Skin epidermis (tissue), 12 donors: ENCODE data around the gene IL4.
"Not testable (repeated sequence)": the region's sequence is repeated elsewhere in the genome, so short reads cannot be mapped to it uniquely, and the experiment has no call there.

Experiments
- H3K27ac ChIP-seq, 21 experiments: fragments of 200-600 bp; sonication (generic) in 11 of 21; one replicate each; pipeline ENCODE4 v1.5.0; 2020; ENCODE audit warnings: mild to moderate bottlenecking in 3 of 21, inconsistent platforms in 2 of 21, moderate library complexity in 2 of 21
- H3K4me3 ChIP-seq, 7 experiments: fragments of 200-600 bp; sonication (generic) in 2 of 7; one replicate each; pipeline ENCODE4 v1.5.0; 2020; ENCODE audit warnings: inconsistent platforms in 2 of 7, mild to moderate bottlenecking in 2 of 7, moderate library complexity in 1 of 7

IL4 gene

DNA sequence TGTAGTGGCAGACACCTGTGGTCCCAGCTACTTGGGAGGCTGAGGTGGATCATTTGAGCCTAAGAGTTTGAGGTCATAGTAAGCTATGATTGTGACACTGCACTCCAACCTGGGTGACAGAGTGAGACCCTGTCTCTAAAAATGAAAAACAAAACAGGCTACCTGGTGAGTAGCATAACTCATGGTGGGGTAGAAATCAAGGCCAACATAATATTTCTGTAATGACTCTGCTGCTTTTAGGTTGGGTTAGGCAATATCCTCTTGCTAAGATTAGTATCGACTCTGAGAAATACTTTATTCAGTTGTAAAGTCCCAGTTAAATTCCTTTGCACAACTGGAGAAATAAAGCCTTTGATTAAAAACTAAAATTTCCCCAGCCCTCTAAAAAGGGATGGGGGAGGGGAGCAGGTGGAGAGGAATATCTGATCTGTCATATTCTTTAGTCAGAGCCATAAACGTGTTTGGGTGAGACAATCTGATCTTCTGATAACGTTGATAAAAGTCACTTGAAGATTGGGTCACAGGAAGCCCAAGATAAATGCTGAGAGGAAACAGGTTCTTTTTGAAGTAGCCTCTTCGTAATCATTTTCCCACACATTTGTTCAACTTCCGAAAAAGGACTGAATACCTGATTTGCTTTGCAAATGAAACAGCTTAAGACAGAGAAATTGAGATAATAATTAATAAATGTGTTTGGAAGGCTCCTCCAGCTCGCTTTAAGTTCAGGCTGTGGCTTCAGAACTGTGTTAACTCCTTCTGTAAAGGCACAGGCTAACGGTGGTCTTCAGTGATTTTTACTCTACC lies 14.9 kb downstream of the IL4 start:
- no peak overlapping the region for H3K27ac ChIP-seq
- H3K4me3 ChIP-seq: no peak overlapping the region

DNA sequence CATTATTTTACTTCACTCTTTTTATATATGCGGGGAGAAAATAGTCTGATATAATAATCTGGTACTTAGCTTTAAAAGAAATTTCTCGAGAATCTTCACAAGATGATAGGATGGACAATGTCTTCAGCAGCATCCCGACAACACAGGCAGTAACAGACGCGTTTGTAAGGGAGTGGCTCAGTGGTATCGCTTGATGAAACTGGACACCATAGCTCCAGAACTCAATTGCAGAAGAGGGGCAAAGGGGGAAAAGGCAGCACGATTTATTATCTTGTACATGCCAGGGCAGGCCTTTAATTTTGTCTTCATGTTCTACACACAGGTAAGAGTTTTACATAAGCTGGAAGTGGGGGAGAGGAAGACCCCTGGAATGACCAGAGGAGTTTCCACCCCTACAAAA lies 15.7 kb downstream of the IL4 start:
- no peak overlapping the region for H3K4me3 ChIP-seq
- H3K27ac ChIP-seq: no peak overlapping the region

DNA sequence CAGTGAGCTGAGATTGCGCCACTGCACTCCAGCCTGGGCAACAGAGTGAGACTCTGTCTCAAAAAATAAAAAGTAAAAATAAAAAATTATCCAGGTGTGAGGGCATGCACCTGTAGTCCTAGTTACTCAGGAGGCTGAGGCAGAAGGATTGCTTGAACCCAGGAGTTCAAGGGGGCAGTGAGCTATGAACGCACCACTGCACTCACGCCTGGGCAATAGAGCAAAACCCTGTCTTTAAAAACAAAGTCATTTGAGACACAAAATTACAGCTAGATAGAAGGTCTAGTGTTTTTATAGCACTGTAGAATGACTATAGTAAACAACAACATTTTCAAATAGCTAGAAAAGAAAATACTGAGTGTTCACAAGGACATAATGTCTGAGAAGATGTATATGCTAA lies 16.4 kb downstream of the IL4 start:
- H3K4me3 ChIP-seq: no peak overlapping the region
- no peak overlapping the region for H3K27ac ChIP-seq

DNA sequence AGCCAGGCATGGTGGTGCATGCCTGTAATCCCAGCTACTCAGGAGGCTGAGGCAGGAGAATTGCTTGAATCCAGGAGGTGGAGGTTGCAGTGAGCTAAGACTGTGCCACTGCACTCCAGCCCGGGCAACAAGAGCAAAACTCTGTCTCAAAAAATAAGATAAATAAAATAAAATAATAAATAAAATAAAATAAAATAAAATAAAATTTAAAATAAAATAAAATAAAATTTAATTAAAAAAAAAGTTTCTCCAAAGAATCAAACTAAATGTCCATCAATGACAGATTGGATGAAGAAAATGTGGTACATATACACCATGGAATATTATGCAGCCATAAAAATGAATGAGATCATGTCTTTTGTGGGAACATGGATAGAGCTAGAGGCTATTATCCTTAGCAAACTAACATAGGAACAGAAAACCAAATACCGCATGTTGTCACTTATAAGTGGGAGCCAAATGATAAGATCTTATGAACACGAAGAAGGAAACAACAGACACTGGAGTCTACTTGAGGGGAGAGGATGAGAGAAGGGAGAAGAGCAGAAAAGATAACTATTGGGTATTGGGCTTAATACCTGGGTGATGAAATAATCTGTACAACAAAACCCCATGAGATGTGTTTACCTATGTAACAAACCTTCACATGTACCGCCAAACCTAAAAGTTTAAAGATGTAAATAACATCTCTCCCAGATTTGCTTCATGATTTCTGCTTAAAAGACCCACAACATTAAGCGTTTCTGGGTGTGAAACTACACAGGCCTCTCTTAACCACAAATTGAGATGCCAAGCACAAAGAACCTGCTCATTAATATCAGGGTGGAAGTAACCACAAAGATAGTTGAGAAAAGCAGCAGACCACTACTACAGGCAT lies 18.2 kb downstream of the IL4 start:
- not testable (repeated sequence) for H3K27ac ChIP-seq, H3K4me3 ChIP-seq

DNA sequence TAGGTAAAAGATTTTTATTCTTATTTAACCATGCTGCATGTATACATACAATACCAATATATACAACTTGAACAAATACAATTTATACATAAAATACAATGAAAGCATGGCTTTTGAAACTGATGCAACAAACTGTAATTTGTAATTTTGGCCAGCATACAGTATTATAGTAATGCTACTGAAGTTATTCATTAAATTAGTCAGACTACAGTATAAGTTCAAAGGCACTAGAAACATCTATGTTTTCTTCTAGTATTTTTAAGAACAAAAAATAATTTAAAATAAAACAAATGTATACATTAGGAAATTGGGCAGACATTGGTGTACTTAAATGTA lies 18.8 kb downstream of the IL4 start:
- no peak overlapping the region for H3K4me3 ChIP-seq
- H3K27ac ChIP-seq: no peak overlapping the region

DNA sequence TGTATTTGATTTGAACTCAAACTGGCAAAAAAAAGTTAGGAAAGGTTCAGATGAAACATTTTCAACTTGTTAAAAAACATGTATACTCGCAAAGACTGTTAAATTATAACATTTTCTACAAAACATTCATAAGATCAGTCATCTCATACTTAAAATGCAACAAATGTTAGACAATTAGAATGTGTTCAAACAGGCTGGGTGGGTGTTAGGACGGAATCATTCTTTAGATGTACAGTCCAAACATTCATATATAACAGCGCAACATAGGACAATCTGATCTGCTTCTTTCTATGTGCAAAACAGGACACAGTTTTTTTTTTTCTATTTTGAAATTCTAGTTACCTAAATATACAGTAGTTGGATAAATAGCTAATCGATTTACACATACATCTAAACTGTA lies 22.2 kb downstream of the IL4 start:
- no peak overlapping the region for H3K4me3 ChIP-seq
- H3K27ac ChIP-seq: no peak overlapping the region

DNA sequence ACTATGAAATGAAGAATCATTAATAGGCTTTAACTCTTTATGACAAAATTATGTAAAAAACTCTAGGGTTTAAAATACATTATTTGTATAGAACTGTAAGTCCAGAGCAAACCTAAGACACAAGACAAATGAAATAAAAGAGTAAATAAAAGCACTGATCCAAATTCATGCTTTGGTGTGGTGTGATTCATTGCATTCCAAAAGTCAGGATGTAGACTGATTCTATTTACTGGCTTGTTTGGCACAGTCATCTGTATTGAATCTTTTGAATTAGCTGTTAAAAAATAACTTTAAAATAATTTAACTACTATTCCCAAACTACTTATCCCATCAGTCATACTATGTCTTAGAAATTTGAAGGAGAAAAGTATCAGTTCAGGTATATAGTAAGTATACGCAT lies 31.1 kb downstream of the IL4 start:
- Histone ChIP-seq H3K4me3 (no peak overlapping the region), H3K27ac (no peak overlapping the region)

DNA sequence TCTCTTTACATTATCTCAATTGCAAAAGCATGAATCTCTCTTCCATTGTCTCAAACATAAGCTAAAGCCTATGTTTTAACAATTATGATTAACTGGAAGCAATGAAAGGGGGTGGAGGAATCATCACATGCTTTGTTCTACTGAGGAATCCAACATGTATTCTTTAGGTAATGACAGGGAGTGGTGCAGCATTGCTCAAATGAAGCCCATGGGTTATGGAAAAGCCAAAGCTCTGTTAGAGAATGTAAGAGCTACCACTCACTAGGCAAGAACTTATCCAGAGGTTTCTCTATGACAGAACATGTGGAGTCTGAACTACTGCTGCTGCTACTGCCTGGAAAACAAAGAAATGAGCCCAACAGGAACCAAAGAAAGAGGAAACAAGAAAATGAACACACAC lies 34.9 kb downstream of the IL4 start:
- no peak overlapping the region for H3K27ac ChIP-seq
- no peak overlapping the region for H3K4me3 ChIP-seq

DNA sequence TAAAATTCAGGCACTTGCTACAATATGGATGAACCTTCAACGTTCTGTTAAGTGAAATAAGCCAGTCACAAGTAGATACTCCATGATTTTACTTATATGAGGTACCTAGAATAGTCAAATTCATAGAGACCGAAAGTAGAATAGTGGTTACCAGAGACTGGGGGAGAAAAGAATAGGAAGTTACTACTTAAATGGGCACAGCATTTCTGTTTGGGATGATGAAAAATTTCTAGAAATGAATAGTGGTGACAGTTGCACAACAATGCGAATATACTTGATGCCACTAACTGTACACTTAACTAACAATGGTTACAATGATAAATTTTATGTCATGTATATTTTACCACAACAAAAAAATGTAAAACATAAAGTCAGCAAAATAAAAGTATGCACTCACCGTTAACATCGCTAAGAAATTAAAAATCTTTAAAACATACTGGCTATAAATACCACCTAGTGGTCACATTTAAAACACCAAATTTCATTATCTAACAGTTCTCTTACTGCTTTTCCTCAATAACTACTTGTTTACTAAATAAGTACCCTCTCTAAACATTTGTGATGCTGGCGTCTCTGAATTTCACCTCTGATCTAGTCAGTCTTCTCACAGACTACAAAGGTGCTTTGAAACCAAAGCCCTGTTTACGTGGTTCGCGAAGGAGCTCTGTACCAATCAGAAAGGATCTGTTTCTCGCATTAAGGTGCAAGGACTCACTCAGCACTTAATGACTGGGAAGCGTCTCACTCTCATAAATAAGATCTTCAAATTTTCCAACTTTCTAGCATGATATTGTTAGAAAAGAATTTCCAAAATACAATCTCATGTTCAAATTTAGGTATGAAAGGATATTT lies 40.9 kb downstream of the IL4 start:
- Histone ChIP-seq H3K4me3 (no peak overlapping the region), H3K27ac (no peak overlapping the region)

DNA sequence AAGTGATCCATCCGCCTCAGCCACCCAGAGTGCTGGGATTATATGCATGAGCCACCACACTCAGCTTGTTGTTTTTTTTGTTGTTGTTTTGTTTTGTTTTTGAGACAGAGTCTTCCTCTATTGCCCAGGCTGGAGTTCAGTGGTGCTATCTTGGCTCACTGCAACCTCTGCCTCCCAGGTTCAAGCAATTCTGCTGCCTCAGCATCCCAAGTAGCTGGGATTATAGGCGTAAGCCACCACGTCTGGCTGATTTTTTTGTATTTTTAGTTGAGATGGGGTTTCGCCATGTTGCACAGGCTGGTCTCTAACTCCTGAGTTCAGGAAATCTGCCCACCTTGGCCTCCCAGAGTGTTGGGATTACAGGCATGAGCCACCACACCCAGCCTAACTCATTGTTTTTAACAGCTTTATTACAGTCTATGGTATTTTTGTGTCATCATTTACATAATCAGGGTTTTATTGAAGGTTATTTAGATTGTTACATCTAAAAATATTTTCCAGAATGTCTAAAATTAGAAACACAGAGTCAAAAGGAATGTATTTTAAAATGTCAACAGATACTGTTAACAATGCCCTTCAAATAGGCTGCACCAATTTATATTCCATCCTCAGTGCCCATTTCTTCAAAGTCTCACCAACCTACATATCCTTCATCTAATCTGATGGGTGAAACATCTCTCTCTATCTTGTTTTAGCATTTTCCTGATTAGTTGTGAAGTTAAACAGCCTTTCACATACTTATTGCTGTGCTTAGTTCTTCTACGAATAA lies 44.9 kb downstream of the IL4 start:
- no peak overlapping the region for H3K27ac ChIP-seq
- H3K4me3 ChIP-seq: no peak overlapping the region

DNA sequence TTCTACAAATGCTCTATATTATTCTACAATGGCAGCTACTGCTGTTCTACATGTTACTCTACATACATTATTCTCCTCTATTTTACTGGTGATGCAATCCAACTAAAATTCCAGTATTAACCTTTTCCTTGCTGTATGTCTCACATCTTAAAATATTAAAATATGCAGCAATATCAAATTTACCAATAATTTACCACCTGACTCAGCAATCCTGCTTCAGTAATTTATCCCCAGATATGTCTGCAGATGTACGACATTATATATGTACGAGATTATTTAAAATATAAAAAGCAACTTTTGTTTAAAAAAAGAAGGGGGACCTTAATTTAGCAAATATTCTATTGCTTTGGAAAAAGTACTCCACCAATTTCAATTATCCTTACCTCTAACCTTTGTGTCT lies 52.0 kb downstream of the IL4 start:
- Histone ChIP-seq H3K4me3 (no peak overlapping the region), H3K27ac (no peak overlapping the region)

DNA sequence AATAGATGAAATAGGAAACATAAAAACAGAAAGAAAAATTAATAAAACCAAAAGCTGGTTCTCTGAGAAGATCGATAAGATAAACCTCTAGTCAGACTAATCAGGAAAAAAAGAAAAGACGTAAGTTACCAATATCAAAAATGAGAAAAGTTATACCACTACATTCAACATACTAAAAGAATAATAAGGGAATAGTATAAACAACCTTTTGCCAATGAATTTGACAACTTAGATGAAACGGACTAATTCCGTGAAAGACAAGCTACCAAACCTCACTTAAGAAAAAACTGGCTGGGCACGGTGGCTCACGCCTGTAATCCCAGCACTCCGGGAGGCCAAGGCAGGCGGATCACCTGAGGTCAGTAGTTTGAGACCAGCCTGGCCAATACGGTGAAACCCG lies 56.1 kb downstream of the IL4 start:
- H3K27ac ChIP-seq: no peak overlapping the region

More for the DNA sequence above, 56.1 kb downstream of the IL4 start:
- H3K4me3 ChIP-seq: no peak overlapping the region
